ENCODE data around the gene NTSR1. TPM values are rescaled to one million over a fixed set of nuclear protein-coding genes. Genes with fewer than 3 reads are reported as not detected.

NTSR1 gene
- total RNA-seq, 4 donors from 2014 or later = 0.76 TPM; not detected in 3

DNA sequence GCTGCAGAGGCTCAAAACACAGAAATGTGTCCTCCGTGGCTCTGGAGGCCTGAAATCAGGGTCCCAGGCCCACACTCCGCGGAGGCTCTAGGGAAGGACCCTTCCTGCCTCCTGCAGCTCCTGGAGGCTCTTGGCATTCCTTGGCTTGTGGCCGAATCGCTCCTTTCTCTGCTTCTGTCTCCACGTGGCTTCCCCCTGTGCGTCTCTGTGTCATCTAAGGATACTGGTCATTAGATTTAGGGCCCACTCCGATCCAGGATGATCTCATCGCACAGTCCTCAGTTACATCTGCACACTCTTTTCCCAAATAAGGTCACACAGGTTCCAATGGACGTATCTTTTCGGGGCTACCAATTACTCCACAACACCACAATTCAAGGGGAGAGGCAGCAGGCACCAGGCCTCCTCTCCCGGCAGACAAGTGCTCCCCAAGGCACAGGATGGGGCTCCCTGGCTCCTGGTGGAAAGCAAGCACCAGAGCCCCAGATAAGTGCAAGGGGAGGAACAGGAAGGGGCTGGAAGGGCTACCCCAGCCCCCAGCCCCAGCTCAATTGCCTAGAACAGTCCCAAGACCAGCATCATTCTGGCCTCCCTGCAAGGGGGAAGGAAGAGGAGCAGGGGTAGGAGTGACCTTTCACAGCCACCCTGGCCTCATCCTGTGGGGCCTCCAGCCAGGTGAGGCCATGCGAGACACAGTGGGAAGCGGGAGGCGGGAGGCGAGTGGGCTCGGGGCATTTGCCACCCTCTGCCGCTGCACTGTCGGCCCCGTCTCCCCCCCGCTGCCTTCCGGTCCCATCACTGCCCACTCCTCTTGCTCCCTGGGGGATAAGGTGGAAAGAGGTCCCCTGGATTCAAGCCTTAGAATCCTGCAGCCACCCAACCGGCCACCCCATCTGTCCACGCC, 16.3 kb downstream of the NTSR1 start:
- no peak overlapping the region for H3K27ac ChIP-seq
- DNase-seq = no peak
- no peaks in the 10 kb centered on the region for H3K4me1 ChIP-seq

DNA sequence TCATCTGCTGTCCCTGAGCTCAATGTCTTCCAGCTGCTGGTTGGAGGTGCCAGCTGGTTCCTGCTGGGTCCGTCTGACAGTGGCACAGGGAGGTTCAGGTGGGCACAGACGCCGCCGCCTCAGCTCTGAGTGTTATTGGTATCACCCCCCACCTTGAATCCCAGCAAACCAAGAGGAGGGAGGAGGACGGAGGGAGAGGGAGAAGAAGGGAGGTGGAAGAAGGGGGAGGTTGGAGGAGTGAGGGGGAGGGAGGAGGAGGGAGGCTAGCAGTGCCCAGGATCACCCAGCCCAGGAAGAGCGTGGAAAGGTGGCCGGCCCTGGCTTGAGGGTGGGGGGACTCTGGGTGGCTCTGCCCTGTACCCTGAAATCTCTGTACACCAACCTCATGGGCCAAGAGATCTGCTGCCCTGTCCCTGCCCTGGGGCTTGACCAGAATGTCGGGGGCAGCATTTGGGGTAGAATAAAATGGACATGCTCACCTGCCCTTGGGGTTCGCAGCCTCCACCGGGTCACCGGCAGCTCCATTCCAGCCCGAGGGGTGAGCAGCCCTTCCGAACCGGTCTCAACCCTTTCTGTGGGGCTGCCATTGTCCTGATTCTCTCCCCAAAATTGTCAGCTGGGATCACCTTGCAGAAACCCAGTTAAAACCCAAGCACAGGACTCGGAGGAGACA, 17.1 kb downstream of the NTSR1 start:
- no peak for DNase-seq

More for the DNA sequence above, 16.3 kb downstream of the NTSR1 start:
- TF ChIP-seq POLR2A (IDR thresholded peaks at IDR 0.05) = no peak
- TF ChIP-seq, protein P1, sequence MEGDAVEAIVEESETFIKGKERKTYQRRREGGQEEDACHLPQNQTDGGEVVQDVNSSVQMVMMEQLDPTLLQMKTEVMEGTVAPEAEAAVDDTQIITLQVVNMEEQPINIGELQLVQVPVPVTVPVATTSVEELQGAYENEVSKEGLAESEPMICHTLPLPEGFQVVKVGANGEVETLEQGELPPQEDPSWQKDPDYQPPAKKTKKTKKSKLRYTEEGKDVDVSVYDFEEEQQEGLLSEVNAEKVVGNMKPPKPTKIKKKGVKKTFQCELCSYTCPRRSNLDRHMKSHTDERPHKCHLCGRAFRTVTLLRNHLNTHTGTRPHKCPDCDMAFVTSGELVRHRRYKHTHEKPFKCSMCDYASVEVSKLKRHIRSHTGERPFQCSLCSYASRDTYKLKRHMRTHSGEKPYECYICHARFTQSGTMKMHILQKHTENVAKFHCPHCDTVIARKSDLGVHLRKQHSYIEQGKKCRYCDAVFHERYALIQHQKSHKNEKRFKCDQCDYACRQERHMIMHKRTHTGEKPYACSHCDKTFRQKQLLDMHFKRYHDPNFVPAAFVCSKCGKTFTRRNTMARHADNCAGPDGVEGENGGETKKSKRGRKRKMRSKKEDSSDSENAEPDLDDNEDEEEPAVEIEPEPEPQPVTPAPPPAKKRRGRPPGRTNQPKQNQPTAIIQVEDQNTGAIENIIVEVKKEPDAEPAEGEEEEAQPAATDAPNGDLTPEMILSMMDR (IDR thresholded peaks at IDR 0.05) = no peak
- H3K9me3 ChIP-seq = peaks cover 0 to 5% (median 2%) of the 10 kb centered on the region in 4 donors
- H3K36me3 ChIP-seq = no peaks in the 10 kb centered on the region
- no peak overlapping the region for H3K4me3 ChIP-seq
- no peaks in the 10 kb centered on the region for H3K27me3 ChIP-seq

GRCh38 chr20:62726276-62726675, 17.6 kb downstream of the NTSR1 start:
- TF ChIP-seq, protein P1 (IDR thresholded peaks at IDR 0.05) = no peak
- no peak for TF ChIP-seq POLR2A (IDR thresholded peaks at IDR 0.05)
- no peak overlapping the region for H3K4me3 ChIP-seq
- no peak for DNase-seq
- H3K9me3 ChIP-seq = peaks cover 0 to 4% (median 0%) of the 10 kb centered on the region in 4 donors
- H3K36me3 ChIP-seq = no peaks in the 10 kb centered on the region
- H3K4me1 ChIP-seq = no peaks in the 10 kb centered on the region
- H3K27ac ChIP-seq = no peak overlapping the region
- H3K27me3 ChIP-seq = no peaks in the 10 kb centered on the region

More for the DNA sequence above, 17.1 kb downstream of the NTSR1 start:
- H3K27me3 ChIP-seq = no peaks in the 10 kb centered on the region
- no peaks in the 10 kb centered on the region for H3K4me1 ChIP-seq
- no peak overlapping the region for H3K4me3 ChIP-seq
- no peak for TF ChIP-seq POLR2A (IDR thresholded peaks at IDR 0.05)
- TF ChIP-seq, protein P1 (IDR thresholded peaks at IDR 0.05) = no peak
- H3K36me3 ChIP-seq = no peaks in the 10 kb centered on the region
- no peak overlapping the region for H3K27ac ChIP-seq
- H3K9me3 ChIP-seq = peaks cover 0 to 5% (median 0%) of the 10 kb centered on the region in 4 donors

GRCh38 chr20:62726716-62727583, 18.3 kb downstream of the NTSR1 start:
- Histone ChIP-seq H3K27ac (no peak overlapping the region), H3K36me3 (no peaks in the 10 kb centered on the region), H3K27me3 (no peaks in the 10 kb centered on the region), H3K9me3 (no peaks in the 10 kb centered on the region), H3K4me3 (no peak overlapping the region), H3K4me1 (no peaks in the 10 kb centered on the region)
- no peak for TF ChIP-seq POLR2A (IDR thresholded peaks at IDR 0.05)
- TF ChIP-seq, protein P1 (IDR thresholded peaks at IDR 0.05) = no peak
- no peak for DNase-seq

DNA sequence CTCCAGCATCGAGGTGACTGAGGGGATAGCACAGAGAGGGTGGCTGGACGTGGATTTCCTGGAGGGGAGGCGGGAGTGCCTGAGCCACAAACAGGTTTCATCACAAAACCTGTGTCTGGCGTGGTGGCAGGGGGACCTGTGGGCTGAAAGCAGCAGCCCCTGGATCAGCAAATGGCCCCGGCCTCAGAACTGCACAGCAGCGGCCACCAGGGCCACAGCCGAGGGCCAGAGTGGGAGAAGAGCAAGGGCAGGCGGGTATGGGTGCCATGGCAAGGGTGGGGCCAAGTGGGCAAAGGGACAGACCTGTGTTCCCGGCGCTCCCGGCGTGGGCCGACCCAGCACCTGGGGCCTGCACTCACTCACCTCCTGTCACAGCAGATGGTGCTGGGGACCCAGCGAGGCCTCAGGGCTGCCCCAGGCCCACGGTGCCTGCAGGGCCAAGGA, 19.0 kb downstream of the NTSR1 start:
- Histone ChIP-seq H3K27ac (no peak overlapping the region), H3K27me3 (no peaks in the 10 kb centered on the region), H3K36me3 (no peaks in the 10 kb centered on the region), H3K9me3 (no peaks in the 10 kb centered on the region), H3K4me1 (no peaks in the 10 kb centered on the region), H3K4me3 (no peak overlapping the region)
- no peak for DNase-seq
- TF ChIP-seq, protein P1 (IDR thresholded peaks at IDR 0.05) = no peak
- no peak for TF ChIP-seq POLR2A (IDR thresholded peaks at IDR 0.05)

Measured in Peyer's patch (tissue), 4 donors.